ENCODE measurements around the gene CIDEB.

DNA sequence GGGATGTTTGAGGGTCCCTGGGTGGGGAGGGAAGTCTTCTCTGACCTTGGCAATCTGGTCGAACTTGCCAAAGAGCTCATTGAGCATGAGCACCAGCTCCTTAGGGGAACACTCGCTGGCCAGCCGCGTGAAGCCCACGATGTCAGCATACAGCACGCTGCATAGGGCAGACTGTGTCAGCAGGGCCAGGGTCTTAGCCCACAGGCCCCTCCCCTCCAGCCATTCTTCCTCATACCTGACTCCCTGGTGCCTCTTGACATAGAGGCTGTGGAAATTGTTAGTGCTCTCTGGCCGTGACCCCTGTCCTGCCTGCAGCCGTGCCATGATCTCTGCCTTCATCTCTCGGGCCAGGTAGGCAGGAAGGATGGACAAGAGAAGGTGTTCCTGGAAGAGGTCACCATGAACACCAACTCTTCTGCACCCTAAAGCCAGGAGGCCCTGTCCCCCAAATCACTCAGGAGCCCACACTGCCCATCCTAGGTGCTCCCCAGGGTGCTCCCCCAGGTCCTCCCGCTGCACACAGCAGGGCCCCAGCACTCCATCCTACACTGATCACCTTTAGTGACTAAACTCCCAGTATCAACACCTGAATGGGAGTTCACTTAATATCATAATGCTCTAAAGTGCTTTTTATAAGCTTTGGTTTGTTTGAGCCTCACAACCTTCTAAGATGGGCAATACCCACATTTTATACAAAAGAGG is 23.3 kb upstream of the CIDEB start:
- TF ChIP-seq ISL1 (CRISPR knock-in tag; IDR thresholded peaks at IDR 0.05) (no peak), RARB (CRISPR knock-in tag; IDR thresholded peaks at IDR 0.05) (no peak), CSDC2 (CRISPR knock-in tag; IDR thresholded peaks at IDR 0.05) (no peak), OSR1 (CRISPR knock-in tag; IDR thresholded peaks at IDR 0.05) (no peak), PPARA (CRISPR knock-in tag; IDR thresholded peaks at IDR 0.05; ENCODE audit: borderline replicate concordance) (no peak)
- TF ChIP-seq, protein P1, sequence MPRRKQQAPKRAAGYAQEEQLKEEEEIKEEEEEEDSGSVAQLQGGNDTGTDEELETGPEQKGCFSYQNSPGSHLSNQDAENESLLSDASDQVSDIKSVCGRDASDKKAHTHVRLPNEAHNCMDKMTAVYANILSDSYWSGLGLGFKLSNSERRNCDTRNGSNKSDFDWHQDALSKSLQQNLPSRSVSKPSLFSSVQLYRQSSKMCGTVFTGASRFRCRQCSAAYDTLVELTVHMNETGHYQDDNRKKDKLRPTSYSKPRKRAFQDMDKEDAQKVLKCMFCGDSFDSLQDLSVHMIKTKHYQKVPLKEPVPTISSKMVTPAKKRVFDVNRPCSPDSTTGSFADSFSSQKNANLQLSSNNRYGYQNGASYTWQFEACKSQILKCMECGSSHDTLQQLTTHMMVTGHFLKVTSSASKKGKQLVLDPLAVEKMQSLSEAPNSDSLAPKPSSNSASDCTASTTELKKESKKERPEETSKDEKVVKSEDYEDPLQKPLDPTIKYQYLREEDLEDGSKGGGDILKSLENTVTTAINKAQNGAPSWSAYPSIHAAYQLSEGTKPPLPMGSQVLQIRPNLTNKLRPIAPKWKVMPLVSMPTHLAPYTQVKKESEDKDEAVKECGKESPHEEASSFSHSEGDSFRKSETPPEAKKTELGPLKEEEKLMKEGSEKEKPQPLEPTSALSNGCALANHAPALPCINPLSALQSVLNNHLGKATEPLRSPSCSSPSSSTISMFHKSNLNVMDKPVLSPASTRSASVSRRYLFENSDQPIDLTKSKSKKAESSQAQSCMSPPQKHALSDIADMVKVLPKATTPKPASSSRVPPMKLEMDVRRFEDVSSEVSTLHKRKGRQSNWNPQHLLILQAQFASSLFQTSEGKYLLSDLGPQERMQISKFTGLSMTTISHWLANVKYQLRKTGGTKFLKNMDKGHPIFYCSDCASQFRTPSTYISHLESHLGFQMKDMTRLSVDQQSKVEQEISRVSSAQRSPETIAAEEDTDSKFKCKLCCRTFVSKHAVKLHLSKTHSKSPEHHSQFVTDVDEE (CRISPR knock-in tag; IDR thresholded peaks at IDR 0.05) = no peak
